Smooth muscle cell of the brain vasculature (primary cell): Measurements from ENCODE around the gene ZSCAN5A.
"Not testable (repeated sequence)": the region's sequence is repeated elsewhere in the genome, so short reads cannot be mapped to it uniquely, and the experiment has no call there.

Source experiments
- DNase-seq: peaks from one replicate; pipeline ENCODE4 v3.0.0-alpha.2; 2012; ENCODE audit warnings: low read depth, low spot score

Gene ZSCAN5A

DNA sequence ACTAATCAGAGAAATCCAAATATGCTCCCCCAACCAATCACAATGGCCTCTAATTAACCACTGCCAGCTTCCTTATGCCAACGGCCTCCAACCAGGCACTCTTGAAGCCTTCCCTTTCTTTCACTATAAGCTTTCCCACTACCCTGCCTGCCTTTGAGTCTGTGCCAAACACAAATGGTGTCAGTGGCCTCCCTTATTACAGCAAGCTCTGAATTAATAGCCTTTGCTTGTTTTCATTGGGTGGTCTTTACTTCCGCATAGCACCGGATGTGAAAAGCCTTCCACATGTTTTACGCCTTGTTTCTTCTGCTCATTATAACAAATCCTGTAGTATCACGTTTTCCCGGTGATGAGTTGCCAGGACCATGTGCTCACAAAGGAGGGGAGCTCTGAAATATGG is 43.5 kb downstream of the ZSCAN5A start:
- no peak for DNase-seq

DNA sequence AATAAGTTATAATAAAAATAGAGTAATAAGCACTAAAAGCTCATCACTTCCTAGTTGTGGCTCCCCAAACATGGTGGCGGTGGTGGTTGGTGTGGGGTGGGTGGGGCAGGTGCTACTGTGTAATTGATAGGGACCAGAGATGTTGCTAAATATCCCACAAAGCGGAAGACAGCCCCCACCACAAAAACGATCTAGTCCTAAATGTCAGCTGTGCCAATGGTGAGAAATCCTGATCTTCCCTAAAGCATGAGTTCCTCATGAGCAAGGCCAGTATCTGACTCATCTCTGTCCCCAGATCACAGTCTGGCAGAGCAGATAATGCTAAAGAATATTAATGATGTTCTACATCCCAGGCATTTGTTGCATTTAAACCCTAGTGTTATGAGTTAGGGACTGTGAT is 44.0 kb downstream of the ZSCAN5A start:
- DNase-seq: no peak

DNA sequence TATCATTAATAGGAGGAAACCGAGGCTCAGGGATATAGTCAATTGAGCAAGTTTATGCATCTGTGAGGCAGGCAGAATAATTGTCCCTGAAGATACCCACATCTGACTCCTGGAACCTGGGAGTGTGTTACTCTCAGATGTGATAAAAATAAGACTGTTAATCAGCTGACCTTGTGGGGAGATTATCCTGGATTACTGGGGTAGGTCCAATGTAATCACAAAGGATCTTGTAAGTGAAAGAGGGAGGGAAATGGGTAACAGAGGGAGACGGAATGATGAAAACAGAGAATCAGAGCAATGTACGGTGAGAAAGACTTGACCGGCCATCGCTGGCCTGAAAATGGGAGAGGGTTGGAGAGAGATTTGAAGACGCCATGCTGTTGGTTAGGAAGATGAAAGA is 45.3 kb downstream of the ZSCAN5A start:
- no peak for DNase-seq

GRCh38 chr19:56266051-56266450 is 48.6 kb downstream of the ZSCAN5A start:
- DNase-seq: no peak

DNA sequence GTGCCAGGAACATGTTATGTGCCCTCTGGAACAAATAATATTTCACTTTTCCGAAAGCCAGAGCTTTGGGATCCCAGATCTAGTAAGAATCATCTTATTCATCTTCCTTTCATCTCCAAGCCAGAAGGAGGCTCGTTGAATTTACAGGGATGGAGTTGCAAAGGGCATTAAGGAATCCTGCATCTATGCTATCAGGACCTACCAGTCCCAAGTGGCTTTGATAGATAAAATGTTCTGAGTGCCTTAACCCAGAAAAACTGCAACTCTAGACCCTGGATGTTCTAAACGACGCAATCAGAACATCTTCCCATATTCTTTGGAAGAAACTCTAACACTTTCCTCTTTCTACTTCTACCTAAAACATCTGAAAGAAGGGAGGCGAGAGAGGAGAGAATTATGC is 51.3 kb downstream of the ZSCAN5A start:
- DNase-seq: no peak

- DNase-seq: not testable (repeated sequence)
Measured at GRCh38 chr19:56261932-56262331, 52.7 kb downstream of the ZSCAN5A start.

- DNase-seq: no peak
Measured at GRCh38 chr19:56261145-56261544, 53.5 kb downstream of the ZSCAN5A start.

- no peak for DNase-seq
Measured at GRCh38 chr19:56258272-56258671, 56.4 kb downstream of the ZSCAN5A start.

DNA sequence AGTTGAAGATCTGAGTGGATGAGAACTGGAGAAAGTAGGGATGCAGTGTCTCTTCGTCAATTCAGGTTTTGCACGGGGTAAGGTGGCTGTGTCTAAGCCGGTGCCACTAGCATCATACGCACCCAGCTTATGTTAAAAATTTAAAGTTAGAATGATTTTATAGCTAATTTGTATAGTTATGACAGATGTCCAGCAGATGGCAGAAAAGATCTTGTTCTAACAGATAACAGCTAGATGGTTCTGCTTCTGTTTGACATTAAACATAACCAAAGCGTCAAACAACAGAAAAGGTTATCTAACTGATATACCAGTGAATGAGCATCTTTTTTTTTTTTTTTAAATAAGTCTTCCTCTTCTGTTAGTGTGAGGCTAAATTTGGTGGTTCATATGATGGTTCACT is 60.9 kb downstream of the ZSCAN5A start:
- DNase-seq: peak; percentile 23

DNA sequence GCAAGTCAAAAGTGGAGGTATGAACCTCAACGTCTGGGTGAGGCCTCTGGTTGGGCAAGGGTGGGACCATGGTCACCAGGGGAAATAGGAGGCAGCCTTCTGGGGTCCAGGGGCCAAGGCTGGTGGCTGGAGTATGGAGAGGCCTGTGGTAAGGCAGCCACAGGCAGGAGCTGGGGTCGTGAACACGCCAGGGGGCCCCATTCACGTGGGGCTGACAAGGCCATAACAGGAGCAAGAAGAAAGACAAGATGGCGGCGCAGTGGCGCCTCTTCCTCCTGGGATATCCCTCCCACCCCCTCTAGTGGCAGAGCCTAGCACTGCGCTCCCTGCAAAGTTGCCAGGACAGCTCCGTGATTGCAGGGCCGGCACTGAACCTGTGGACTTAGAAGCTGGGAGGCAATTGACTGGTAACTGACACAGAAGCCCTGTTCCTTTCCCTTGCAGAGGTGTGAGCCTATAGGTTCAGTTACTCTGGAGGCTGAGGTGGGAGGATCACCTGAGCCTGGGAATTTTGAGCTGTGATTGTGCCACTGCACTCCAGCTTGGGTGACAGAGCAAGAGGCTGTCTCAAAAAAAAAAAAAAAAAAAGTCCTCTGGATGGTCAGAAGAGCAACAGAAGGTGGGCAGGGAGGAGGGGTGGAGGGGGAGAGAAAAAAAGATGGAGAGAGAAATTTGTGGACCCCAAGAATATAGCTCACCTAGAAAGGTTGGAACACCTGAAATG is 61.8 kb downstream of the ZSCAN5A start:
- DNase-seq: peak; percentile 46

- not testable (repeated sequence) for DNase-seq
Measured at GRCh38 chr19:56248736-56249338, 65.8 kb downstream of the ZSCAN5A start.

DNA sequence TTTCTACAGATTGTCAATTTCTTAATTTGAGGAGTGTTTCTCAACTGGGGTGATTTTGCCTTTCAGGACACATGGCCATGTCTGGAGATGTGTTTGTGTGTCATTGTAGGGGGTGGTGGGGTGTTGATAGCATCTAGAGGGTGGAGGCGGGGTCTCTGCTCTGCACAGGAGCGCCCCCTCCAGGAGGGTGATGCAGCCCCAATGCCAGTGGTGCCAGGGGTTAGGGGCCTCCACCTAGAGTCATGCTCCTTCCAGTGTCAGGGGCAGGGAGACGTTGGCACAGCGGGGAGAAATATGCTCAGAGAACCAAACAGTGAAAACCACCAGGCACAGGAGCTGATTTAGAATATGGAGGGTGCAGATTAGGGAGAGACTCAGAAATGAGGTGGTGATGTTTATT is 68.9 kb downstream of the ZSCAN5A start:
- not testable (repeated sequence) for DNase-seq

DNA sequence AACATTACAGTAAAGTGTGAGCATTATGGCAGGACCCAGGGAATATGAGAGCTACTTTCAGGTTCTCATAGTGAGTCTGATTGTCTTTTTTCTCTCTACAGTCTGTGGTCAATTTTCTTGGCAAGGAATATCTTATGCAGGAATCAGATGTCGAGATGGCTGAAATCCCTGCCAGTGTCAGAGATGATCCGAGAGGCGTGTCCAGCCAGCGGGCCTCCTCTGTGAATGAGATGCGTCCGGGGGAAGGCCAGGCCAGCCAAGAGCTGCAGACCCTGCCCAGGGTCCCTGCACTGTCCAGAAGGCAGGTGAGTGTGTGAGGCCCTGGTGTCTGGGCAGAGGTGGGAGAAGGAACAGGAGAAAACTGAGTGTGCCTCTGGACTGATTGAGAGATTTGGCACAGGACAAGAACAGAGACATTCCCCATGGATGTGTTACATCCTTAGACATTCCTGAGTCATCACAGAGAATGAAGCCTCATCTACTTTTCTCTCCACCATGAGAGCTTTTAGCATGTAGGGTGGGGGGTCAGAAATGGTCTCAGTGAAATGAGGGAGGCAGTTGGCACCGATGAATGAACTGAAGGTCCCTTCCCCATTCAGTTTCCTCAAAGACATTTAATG is 69.4 kb downstream of the ZSCAN5A start:
- no peak for DNase-seq

DNA sequence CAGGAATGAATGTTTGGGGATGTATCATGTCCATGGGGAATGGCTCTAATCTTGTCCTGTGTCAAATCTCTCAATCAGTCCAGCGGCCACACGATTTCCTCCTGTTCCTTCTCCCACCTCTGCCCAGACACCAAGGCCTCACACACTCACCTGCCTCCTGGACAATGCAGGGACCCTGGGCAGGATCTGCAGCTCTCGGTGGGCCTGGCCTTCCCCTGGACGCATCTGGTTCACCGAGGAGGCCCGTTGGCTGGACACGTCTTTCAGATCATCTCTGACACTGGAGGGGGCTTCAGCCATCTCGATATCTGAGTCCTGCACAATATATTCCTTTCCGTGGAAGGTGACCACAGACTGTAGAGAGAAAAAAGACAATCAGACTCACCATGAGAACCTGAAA is 91.2 kb downstream of the ZSCAN5A start:
- DNase-seq: no peak

DNA sequence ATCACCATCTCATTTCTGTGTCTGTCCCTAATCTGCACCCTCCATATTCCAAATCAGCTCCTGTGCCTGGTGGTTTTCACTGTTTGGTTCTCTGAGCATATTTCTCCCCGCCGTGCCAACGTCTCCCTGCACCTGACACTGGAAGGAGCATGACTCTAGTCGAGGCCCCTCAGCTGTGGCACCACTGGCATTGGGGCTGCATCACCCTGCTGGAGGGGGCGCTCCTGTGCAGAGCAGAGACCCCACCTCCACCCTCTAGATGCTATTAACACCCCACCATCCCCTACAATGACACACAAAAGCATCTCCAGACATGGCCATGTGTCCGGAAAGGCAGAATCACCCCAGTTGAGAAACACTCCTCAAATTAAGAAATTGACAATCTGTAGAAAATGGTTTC is 91.7 kb downstream of the ZSCAN5A start:
- no peak for DNase-seq

DNA sequence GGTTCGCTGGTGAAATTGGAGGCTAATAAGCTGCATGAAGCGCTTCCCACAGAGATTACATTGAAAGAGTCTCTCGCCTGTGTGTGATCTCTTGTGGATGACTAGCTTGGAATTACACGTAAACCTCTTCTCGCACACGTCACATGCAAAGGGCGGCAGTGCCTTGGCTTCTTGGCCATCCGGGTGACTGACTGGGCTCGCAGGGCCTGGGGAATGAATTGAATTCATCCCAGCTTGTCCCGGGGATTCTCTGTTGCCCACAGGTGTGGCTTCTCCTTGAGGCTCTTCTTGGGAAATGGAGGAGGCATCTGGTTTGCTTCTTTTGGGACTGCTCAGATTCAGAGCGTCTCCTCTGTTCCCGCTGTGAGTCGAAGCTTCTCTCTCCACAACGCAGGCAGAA is 92.8 kb downstream of the ZSCAN5A start:
- no peak for DNase-seq

DNA sequence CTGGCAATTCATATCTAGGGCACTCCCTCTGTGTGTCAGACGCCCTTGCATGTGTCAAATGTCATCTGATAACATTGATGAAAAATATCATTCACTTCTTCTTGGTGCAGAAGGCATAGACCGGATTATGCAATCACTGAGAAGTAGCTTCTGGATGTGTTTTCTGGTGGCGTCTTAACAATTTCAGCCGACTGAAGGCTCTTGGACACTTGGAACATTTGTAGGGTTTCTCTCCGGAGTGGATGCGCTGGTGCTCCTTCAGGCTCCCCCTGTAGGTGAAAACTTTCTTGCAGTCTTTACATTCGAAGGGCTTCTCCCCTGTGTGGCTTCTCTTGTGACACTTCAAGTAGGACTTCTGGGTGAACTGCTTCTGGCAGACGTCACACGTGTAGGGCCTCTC is 93.2 kb downstream of the ZSCAN5A start:
- not testable (repeated sequence) for DNase-seq

GRCh38 chr19:56218961-56219360 is 95.7 kb downstream of the ZSCAN5A start:
- DNase-seq: no peak

DNA sequence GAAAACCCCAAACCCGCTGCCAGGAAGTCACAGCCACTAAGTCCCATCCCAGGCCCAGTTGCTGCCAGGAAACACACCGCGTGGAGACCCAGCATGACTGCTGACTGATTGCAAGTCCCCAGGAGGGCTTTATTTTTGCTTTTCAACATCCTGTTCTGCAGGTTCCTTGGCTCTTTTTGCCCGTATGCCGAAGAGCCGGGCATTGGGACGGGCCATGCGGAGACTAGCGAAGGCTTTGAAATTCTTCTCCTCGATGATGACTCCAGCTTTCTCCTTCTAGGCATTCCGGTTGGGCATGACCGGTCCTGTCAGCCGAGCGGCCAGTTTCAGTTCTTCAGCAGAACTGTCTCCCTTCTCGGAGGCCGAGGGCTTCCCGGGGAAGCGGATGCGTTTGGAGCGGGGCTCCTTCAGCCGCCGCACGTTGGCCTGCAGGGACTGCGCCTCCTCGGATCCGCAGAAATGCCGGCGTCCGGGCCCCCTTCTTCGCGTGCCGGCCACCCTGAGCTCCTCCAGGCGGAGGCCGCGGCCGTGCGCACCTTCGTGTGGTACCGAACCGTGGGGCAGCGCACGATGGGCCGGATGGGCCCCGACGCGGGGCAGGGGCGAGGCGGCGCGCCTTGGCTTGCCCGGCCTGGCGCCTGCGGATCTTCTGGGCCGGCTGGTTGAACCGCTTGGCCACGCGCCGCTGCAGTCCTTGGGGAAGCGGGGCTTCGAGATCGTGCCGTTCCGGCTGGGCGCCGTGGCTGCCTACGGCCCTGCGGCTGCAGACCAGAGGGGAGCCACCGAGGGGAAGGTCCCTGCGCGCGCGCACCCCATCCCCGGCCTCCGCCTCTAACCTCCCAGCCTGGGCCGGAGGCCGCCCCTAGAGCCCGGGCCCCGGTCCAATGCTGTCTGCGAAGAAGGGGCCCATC is 97.3 kb downstream of the ZSCAN5A start:
- DNase-seq: no peak

GRCh38 chr19:56211718-56212117 is 102.9 kb downstream of the ZSCAN5A start:
- DNase-seq: no peak

DNA sequence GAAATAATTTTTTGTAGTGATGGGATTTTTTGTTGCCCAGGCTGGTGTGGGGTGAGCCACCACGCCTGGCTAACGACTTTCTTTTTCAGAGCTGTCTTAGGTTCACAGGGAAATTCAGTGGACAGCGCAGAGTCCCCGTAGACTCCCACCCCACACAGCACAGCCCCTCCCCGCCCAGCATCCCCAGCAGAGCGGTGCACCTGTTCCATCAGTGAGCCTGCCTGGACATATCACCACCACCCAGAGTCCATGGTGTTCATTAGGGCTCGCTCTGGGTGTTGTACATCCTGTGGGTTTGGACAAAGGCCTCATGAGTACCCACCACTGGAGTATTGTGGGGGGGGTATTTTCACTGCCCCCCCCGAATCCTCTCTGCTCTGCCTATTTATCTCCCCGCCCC is 104.6 kb downstream of the ZSCAN5A start:
- DNase-seq: not testable (repeated sequence)

DNA sequence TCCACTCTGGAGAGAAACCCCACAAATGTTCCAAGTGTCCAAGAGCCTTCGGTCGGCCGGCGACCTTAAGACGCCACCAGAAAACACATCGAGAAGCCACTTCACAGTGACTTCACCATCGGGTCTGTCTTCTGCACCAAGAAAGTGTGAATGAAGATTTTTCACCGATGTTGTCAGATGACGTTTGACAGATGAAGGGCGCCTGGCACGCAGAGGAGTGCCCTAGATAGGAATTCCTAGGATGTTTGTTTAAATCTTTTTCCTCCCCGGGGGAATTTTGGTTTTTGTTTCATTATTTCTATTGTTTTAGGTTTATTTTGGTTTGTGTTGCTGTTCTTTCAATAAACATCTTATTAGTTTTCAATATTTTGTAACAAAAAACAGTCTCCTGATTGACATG is 105.5 kb downstream of the ZSCAN5A start:
- no peak for DNase-seq
